IMR-90 (cell line): ENCODE data around the gene MAN1A2. TPM values are rescaled to one million over a fixed set of nuclear protein-coding genes. Genes with fewer than 3 reads are reported as not detected.

Source experiments
- ATAC-seq: fragments of 200-7000 bp; cut with Tn5 transposase; 2 replicates; pipeline ENCODE4 v1.9.1; 2020; ENCODE audit warnings: low read depth, mild to moderate bottlenecking, moderate library complexity
- BruUV-seq: library from RNA; stranded (reverse); fragments of 400-500 nt; replicated peaks from 2 replicates; lab custom pipeline; 2021; lab: Mats Ljungman, UMichigan
- CTCF ChIA-PET: fragments of 300-600 bp; formaldehyde crosslinking; extraction: SDS; loops from one replicate; lab custom pipeline; 2021; ENCODE audit warnings: antibody characterized with exemption; lab: Yijun Ruan, JAX
- POLR2A ChIA-PET: fragments of 300-600 bp; sonication (Branson Sonifier 250); formaldehyde crosslinking; loops from one replicate; lab custom pipeline; 2022; ENCODE audit warnings: antibody characterized with exemption; ENCODE audit not compliant: unreplicated experiment; lab: Charles Lee
- DNase-seq: peaks from one replicate; pipeline ENCODE4 v3.0.0; 2013
- H2AFZ ChIP-seq: replicated peaks from 2 replicates; pipeline ENCODE3; 2013; ENCODE audit warnings: low read length, mild to moderate bottlenecking; ENCODE audit not compliant: poor library complexity
- H2AK5ac ChIP-seq: 2 replicates; pipeline ENCODE4 v1.6.1; 2013; ENCODE audit warnings: low read depth, low read length, inconsistent platforms
- H2AK9ac ChIP-seq: replicated peaks from 2 replicates; pipeline ENCODE3; 2013; ENCODE audit warnings: mild to moderate bottlenecking, low read depth, low read length, moderate library complexity; ENCODE audit not compliant: poor library complexity
- H2BK120ac ChIP-seq: 2 replicates; pipeline ENCODE4 v1.6.1; 2013; ENCODE audit warnings: low read depth, low read length, inconsistent platforms
- H2BK15ac ChIP-seq: 3 replicates; pipeline ENCODE4 v1.6.1; 2013; ENCODE audit warnings: low read depth, low read length, inconsistent platforms
- H2BK20ac ChIP-seq: 2 replicates; pipeline ENCODE4 v1.6.1; 2013; ENCODE audit warnings: low read depth, mild to moderate bottlenecking, inconsistent platforms, low read length, moderate library complexity
- H2BK5ac ChIP-seq: 2 replicates; pipeline ENCODE4 v1.6.1; 2013; ENCODE audit warnings: mild to moderate bottlenecking, low read depth, low read length, inconsistent platforms; ENCODE audit not compliant: poor library complexity, severe bottlenecking
- H3K14ac ChIP-seq: replicated peaks from 2 replicates; pipeline ENCODE4 v1.6.1; 2013; ENCODE audit warnings: low read depth, low read length, inconsistent platforms
- H3K18ac ChIP-seq: 2 replicates; pipeline ENCODE4 v1.6.1; 2013; ENCODE audit warnings: low read depth, low read length, control low read depth
- H3K23ac ChIP-seq: 2 replicates; pipeline ENCODE4 v1.6.1; 2013; ENCODE audit warnings: low read depth, low read length, inconsistent platforms
- H3K27ac ChIP-seq: 2 replicates; pipeline ENCODE4 v1.5.1; 2013; ENCODE audit warnings: mild to moderate bottlenecking, control low read depth, low read length; ENCODE audit not compliant: insufficient read depth
- H3K27me3 ChIP-seq: 2 replicates; pipeline ENCODE4 v1.6.1; 2013; ENCODE audit warnings: low read length; ENCODE audit not compliant: control insufficient read depth, insufficient read depth
- H3K36me3 ChIP-seq: 2 replicates; pipeline ENCODE4 v1.6.1; 2013; ENCODE audit warnings: low read length, mixed read lengths; ENCODE audit not compliant: control insufficient read depth, insufficient read depth
- H3K4ac ChIP-seq: 2 replicates; pipeline ENCODE4 v1.6.1; 2013; ENCODE audit warnings: low read depth, low read length, inconsistent platforms
- H3K4me1 ChIP-seq: 2 replicates; pipeline ENCODE4 v1.6.1; 2013; ENCODE audit warnings: low read length, mixed read lengths; ENCODE audit not compliant: control insufficient read depth, insufficient read depth
- H3K4me2 ChIP-seq: 2 replicates; pipeline ENCODE4 v1.6.1; 2013; ENCODE audit warnings: low read depth, mild to moderate bottlenecking, control low read depth, low read length, moderate library complexity
- H3K4me3 ChIP-seq: 2 replicates; pipeline ENCODE4 v1.5.1; 2013; ENCODE audit warnings: low read depth, mild to moderate bottlenecking, control low read depth, low read length, moderate library complexity; ENCODE audit not compliant: insufficient read depth
- H3K56ac ChIP-seq: 2 replicates; pipeline ENCODE4 v1.6.1; 2013; ENCODE audit warnings: low read length, inconsistent platforms; ENCODE audit not compliant: insufficient read depth; ENCODE audit errors: extremely low read depth
- H3K79me1 ChIP-seq, 2 experiments: 2 replicates each; pipeline ENCODE4 v1.6.1; 2013; ENCODE audit warnings: low read length in 2 of 2, inconsistent platforms in 1 of 2, low read depth in 1 of 2
- H3K9ac ChIP-seq: 2 replicates; pipeline ENCODE4 v1.6.1; 2013; ENCODE audit warnings: low read depth, low read length, control low read depth
- H3K9me1 ChIP-seq: 2 replicates; pipeline ENCODE4 v1.6.1; 2013; ENCODE audit warnings: low read length, inconsistent platforms; ENCODE audit not compliant: insufficient read depth
- H3K9me3 ChIP-seq: 2 replicates; pipeline ENCODE4 v1.6.1; 2013; ENCODE audit warnings: low read length; ENCODE audit not compliant: control insufficient read depth, insufficient read depth
- H4K20me1 ChIP-seq: 2 replicates; pipeline ENCODE4 v1.6.1; 2013; ENCODE audit warnings: low read length, inconsistent platforms; ENCODE audit not compliant: insufficient read depth
- H4K5ac ChIP-seq: 2 replicates; pipeline ENCODE4 v1.6.1; 2013; ENCODE audit warnings: mild to moderate bottlenecking, low read depth, low read length, control low read depth
- H4K8ac ChIP-seq, 2 experiments: 2 replicates each; pipeline ENCODE4 v1.6.1; 2013; ENCODE audit warnings: low read depth in 2 of 2, low read length in 2 of 2, control low read depth in 1 of 2, inconsistent platforms in 1 of 2
- H4K91ac ChIP-seq: 2 replicates; pipeline ENCODE4 v1.6.1; 2013; ENCODE audit warnings: low read depth, low read length, inconsistent platforms; ENCODE audit not compliant: insufficient read depth
- BHLHE40 ChIP-seq: fragments of 150-350 bp; IDR thresholded peaks from 2 replicates; pipeline ENCODE4 v1.6.1; 2016; ENCODE audit warnings: mild to moderate bottlenecking, low read depth, low read length
- CEBPB ChIP-seq: IDR thresholded peaks from 2 replicates; pipeline ENCODE4 v1.6.1; 2012; ENCODE audit warnings: low read depth, low read length, improper control_type of control experiment
- ELK1 ChIP-seq: fragments of 150-350 bp; IDR thresholded peaks from 2 replicates; pipeline ENCODE4 v1.6.1; 2016; ENCODE audit warnings: low read depth, mild to moderate bottlenecking, low read length, moderate library complexity, borderline replicate concordance
- FOS ChIP-seq: fragments of 150-350 bp; IDR thresholded peaks from 2 replicates; pipeline ENCODE4 v1.6.1; 2016; ENCODE audit warnings: low read depth, low read length
- MAFK ChIP-seq: IDR thresholded peaks from 2 replicates; pipeline ENCODE4 v1.6.1; 2012; ENCODE audit warnings: low read depth, low read length, improper control_type of control experiment
- MAZ ChIP-seq: IDR thresholded peaks from 2 replicates; pipeline ENCODE4 v1.6.1; 2012; ENCODE audit warnings: low read depth, mild to moderate bottlenecking, low read length, improper control_type of control experiment, moderate library complexity, borderline replicate concordance
- MXI1 ChIP-seq: IDR thresholded peaks from 2 replicates; pipeline ENCODE4 v1.6.1; 2012; ENCODE audit warnings: low read depth, mild to moderate bottlenecking, low read length, moderate library complexity, borderline replicate concordance
- NFE2L2 ChIP-seq: fragments of 150-350 bp; IDR thresholded peaks from 2 replicates; pipeline ENCODE4 v1.6.1; 2016; ENCODE audit warnings: low read depth, mild to moderate bottlenecking, low read length
- POLR2A ChIP-seq: IDR thresholded peaks from 2 replicates; pipeline ENCODE4 v1.6.1; 2012; ENCODE audit warnings: mild to moderate bottlenecking, low read depth, low read length
- RAD21 ChIP-seq: IDR thresholded peaks from 2 replicates; pipeline ENCODE4 v1.6.1; 2012; ENCODE audit warnings: low read length, improper control_type of control experiment
- RCOR1 ChIP-seq: IDR thresholded peaks from 2 replicates; pipeline ENCODE4 v1.6.1; 2012; ENCODE audit warnings: mild to moderate bottlenecking, low read length, improper control_type of control experiment; ENCODE audit not compliant: insufficient replicate concordance
- RFX5 ChIP-seq: IDR thresholded peaks from 2 replicates; pipeline ENCODE4 v1.8.0; 2012; ENCODE audit warnings: low read depth, mild to moderate bottlenecking, low read length, moderate library complexity
- SMC3 ChIP-seq: fragments of 150-350 bp; IDR thresholded peaks from 2 replicates; pipeline ENCODE4 v1.6.1; 2016; ENCODE audit warnings: low read depth, mild to moderate bottlenecking, antibody characterized with exemption, low read length, moderate library complexity
- WGBS, 2 experiments: methylation state at CpG; one replicate each; pipeline versions ENCODE4 v1.1.5 to v1.1.7; 2013; ENCODE audit warnings: missing lambda C conversion rate in 2 of 2; ENCODE audit not compliant: insufficient read length in 1 of 2; ENCODE audit errors: extremely low coverage in 2 of 2; 5-methylcytosine and 5-hydroxymethylcytosine counted together
- dilution Hi-C: fragments of 300-500 bp; cut with HindIII; formaldehyde crosslinking; loops from one replicate; pipeline ENCODE4 v1.14.3; 2018; ENCODE audit warnings: low sequenced_read_pairs; ENCODE audit not compliant: unreplicated experiment
- in situ Hi-C: fragments of 300-500 bp; cut with MboI; formaldehyde crosslinking; loops from 3 replicates; pipeline ENCODE4 v1.14.3; 2019; ENCODE audit warnings: low sequenced_read_pairs, inconsistent platforms, mixed read lengths
- intact Hi-C: fragments of 100-400 bp; cut with micrococcal nuclease; formaldehyde crosslinking; loops from 2 replicates; pipeline ENCODE4 v1.10.0; 2022
- polyA plus RNA-seq, 3 experiments: library from polyadenylated mRNA; depleted of rRNA; stranded (reverse); fragments of >200 nt; gene quantifications; 2 replicates each; pipeline ENCODE4 v1.2.3, GENCODE V29; 2012; ENCODE audit warnings: low replicate concordance in 1 of 3
- total RNA-seq: library from RNA; depleted of rRNA; stranded (reverse); fragments of >200 nt; gene quantifications from 2 replicates; pipeline ENCODE4 v1.2.3, GENCODE V29; 2012
- TF ChIP-seq, protein P1 (sequence below): conservative IDR thresholded peaks from 2 replicates; pipeline ENCODE4 v1.5.1; 2012; ENCODE audit warnings: mild to moderate bottlenecking, low read depth, low read length, improper control_type of control experiment

Gene MAN1A2
- total and polyA plus RNA-seq, 2 of the 4 experiments (the other 2 are of a cell fraction), result 12.4 to 29.4 TPM

DNA sequence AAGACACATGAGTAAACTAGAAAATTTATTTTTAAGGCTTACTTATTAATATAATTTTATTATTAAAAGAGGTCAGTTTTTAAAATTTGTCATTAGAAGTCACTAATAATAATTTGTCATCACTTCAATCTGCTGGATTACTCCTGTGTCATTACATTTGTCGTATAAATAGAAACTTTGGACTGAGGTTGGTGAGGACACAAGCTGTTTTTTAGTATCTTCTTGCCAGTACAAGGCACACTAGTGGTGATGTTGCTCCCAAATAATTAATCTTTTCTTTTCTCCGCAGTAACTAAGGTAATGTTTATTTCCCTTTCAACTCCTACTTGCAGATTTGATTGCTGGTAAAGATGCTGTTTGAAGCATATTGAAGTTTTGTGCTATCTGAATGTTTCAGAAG lies 179.2 kb downstream of the MAN1A2 start:
- no peak overlapping the region for H3K4me3 ChIP-seq
- ChIA-PET CTCF (no interaction called here), POLR2A (no interaction called here)
- no peak overlapping the region for H2AK5ac ChIP-seq
- peaks cover 6% of the 10 kb centered on the region; the same call in 1 of the 2 replicates for H3K9me1 ChIP-seq
- H3K4me2 ChIP-seq, result no peak overlapping the region
- H3K14ac ChIP-seq, result no peak overlapping the region
- dilution Hi-C loops, result no loop called here
- H4K91ac ChIP-seq, result no peak overlapping the region
- H3K56ac ChIP-seq, result no peak overlapping the region
- H3K9me3 ChIP-seq, result no peaks in the 10 kb centered on the region
- H3K27ac ChIP-seq, result no peak overlapping the region
- no peak overlapping the region for H2AK9ac ChIP-seq
- no peaks in the 10 kb centered on the region for H3K79me1 ChIP-seq
- WGBS, 2 experiments, result no CpG with 5 or more reads among the region's 2 CpGs
- no peak for ATAC-seq
- H4K8ac ChIP-seq, result no peak overlapping the region
- H3K9ac ChIP-seq, result no peak overlapping the region
- no peak overlapping the region for H3K23ac ChIP-seq
- no peak overlapping the region for H2BK15ac ChIP-seq
- intact Hi-C loops, result no loop called here
- H4K5ac ChIP-seq, result no peak overlapping the region
- no peaks in the 10 kb centered on the region for H4K20me1 ChIP-seq
- no TSS peak for BruUV-seq
- H3K18ac ChIP-seq, result no peak overlapping the region
- H3K36me3 ChIP-seq, result no peaks in the 10 kb centered on the region
- H3K4me1 ChIP-seq, result peaks cover 3% of the 10 kb centered on the region; the same call in 1 of the 2 replicates
- no peak for TF ChIP-seq RCOR1
- no peak for TF ChIP-seq MAFK
- no peak for TF ChIP-seq FOS
- no peak for TF ChIP-seq POLR2A
- TF ChIP-seq MAZ, result no peak
- TF ChIP-seq RAD21, result no peak
- TF ChIP-seq BHLHE40, result no peak
- TF ChIP-seq NFE2L2, result no peak
- no peak for TF ChIP-seq RFX5
- TF ChIP-seq SMC3, result no peak
- TF ChIP-seq, protein P1, sequence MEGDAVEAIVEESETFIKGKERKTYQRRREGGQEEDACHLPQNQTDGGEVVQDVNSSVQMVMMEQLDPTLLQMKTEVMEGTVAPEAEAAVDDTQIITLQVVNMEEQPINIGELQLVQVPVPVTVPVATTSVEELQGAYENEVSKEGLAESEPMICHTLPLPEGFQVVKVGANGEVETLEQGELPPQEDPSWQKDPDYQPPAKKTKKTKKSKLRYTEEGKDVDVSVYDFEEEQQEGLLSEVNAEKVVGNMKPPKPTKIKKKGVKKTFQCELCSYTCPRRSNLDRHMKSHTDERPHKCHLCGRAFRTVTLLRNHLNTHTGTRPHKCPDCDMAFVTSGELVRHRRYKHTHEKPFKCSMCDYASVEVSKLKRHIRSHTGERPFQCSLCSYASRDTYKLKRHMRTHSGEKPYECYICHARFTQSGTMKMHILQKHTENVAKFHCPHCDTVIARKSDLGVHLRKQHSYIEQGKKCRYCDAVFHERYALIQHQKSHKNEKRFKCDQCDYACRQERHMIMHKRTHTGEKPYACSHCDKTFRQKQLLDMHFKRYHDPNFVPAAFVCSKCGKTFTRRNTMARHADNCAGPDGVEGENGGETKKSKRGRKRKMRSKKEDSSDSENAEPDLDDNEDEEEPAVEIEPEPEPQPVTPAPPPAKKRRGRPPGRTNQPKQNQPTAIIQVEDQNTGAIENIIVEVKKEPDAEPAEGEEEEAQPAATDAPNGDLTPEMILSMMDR, result no peak
- TF ChIP-seq CEBPB, result no peak
- TF ChIP-seq MXI1, result no peak
- no peak for TF ChIP-seq ELK1
- no peak for DNase-seq
- H2BK20ac ChIP-seq, result no peak overlapping the region
- no peak overlapping the region for H2AFZ ChIP-seq
- H2BK120ac ChIP-seq, result no peak overlapping the region
- no peak overlapping the region for H3K4ac ChIP-seq
- in situ Hi-C loops, result no loop called here
- H2BK5ac ChIP-seq, result no peak overlapping the region
- H3K27me3 ChIP-seq, result no peaks in the 10 kb centered on the region
